ENCODE measurements around the gene OR52K2.

DNA sequence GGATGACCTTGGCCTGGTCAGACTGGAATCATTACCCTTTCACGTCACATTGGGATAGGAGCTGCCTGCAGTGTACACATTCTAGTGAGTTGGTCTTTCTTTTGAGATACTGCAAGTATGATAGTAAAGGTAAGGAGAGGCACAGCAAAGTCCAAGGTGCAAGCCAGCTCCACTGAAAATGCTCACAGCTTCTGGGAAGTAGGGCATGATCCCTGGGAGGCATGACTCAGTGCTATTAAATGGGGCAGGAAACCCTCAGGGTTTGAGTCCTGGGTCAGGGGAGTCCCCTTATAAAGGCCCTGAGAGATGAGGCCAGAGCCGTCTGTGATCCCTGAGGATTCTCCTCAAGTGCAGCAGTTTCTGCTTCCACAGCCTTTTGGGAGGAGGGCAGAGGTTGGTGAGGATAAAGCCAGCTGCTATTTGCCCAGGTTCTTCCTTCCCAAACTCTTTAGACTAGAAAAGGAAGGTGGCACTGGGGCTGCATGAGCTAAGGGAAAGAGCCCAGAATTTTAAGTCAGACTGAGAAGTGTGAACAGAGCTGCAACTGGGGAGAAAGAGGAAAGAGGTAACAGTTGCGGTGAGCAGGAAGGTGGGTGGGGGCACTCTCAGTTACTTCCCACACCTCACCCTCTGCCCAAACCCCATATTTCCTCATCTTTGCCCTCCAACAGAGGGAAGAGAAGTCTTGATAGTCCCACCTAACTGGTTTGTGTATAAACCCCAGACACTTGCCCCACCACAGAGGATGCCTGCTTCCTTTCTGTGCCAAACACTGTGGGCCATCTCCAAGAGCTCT is 18.9 kb downstream of the OR52K2 start:
- TF ChIP-seq POLR2A (IDR thresholded peaks at IDR 0.05; ENCODE audit: extremely low read depth, insufficient read length) (no peak), MYC (IDR thresholded peaks at IDR 0.05; ENCODE audit: low read depth, low read length) (no peak)
- TF ChIP-seq, protein P1, sequence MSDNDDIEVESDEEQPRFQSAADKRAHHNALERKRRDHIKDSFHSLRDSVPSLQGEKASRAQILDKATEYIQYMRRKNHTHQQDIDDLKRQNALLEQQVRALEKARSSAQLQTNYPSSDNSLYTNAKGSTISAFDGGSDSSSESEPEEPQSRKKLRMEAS (IDR thresholded peaks at IDR 0.05; ENCODE audit: low read depth, low read length), result no peak
- TF ChIP-seq, protein P2, sequence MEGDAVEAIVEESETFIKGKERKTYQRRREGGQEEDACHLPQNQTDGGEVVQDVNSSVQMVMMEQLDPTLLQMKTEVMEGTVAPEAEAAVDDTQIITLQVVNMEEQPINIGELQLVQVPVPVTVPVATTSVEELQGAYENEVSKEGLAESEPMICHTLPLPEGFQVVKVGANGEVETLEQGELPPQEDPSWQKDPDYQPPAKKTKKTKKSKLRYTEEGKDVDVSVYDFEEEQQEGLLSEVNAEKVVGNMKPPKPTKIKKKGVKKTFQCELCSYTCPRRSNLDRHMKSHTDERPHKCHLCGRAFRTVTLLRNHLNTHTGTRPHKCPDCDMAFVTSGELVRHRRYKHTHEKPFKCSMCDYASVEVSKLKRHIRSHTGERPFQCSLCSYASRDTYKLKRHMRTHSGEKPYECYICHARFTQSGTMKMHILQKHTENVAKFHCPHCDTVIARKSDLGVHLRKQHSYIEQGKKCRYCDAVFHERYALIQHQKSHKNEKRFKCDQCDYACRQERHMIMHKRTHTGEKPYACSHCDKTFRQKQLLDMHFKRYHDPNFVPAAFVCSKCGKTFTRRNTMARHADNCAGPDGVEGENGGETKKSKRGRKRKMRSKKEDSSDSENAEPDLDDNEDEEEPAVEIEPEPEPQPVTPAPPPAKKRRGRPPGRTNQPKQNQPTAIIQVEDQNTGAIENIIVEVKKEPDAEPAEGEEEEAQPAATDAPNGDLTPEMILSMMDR (IDR thresholded peaks at IDR 0.05; ENCODE audit: low read depth, low read length), result no peak

Data from NB4 (cell line).